Upper lobe of left lung (tissue), 4 donors: Measurements from ENCODE around the gene GRM5.

Source experiments
- CTCF ChIP-seq, 6 experiments: fragments of 450-650 bp in 4 of 6; fragments of 200-600 bp in 2 of 6; sonication (generic) in 2 of 6; IDR thresholded peaks; one replicate each; pipeline ENCODE4 v1.5.1; 2016 to 2019; ENCODE audit warnings: antibody characterized with exemption in 6 of 6
- EP300 ChIP-seq, 4 donors: sonication (generic); formaldehyde crosslinking; IDR thresholded peaks; one replicate each; pipeline ENCODE4 v1.5.1; 2017; ENCODE audit warnings: antibody characterized with exemption in 4 of 4, control low read depth in 2 of 4
- POLR2A ChIP-seq, 4 donors: fragments of 450-650 bp; IDR thresholded peaks; one replicate each; pipeline ENCODE4 v1.5.1; 2016 to 2017; ENCODE audit warnings: antibody characterized with exemption in 4 of 4, mild to moderate bottlenecking in 2 of 4
- POLR2AphosphoS5 ChIP-seq, 2 donors: sonication (generic); formaldehyde crosslinking; IDR thresholded peaks; one replicate each; pipeline ENCODE4 v1.5.1; 2017; ENCODE audit warnings: antibody characterized with exemption in 2 of 2

GRCh38 chr11:88701816-88702215 lies 364.0 kb downstream of the GRM5 start:
- no peak for TF ChIP-seq EP300 (IDR thresholded peaks at IDR 0.05)
- no peak for TF ChIP-seq POLR2AphosphoS5 (IDR thresholded peaks at IDR 0.05)
- TF ChIP-seq CTCF (IDR thresholded peaks at IDR 0.05): no peak
- no peak for TF ChIP-seq POLR2A (IDR thresholded peaks at IDR 0.05)
